HG03432 (cell line): ENCODE data around the gene TRAF1.

Source experiments
- ATAC-seq: cut with Tn5 transposase; IDR thresholded peaks from one replicate; pipeline ENCODE4 v1.9.1; 2021; ENCODE audit warnings: mild to moderate bottlenecking, moderate library complexity; ENCODE audit not compliant: unreplicated experiment

Gene TRAF1

DNA sequence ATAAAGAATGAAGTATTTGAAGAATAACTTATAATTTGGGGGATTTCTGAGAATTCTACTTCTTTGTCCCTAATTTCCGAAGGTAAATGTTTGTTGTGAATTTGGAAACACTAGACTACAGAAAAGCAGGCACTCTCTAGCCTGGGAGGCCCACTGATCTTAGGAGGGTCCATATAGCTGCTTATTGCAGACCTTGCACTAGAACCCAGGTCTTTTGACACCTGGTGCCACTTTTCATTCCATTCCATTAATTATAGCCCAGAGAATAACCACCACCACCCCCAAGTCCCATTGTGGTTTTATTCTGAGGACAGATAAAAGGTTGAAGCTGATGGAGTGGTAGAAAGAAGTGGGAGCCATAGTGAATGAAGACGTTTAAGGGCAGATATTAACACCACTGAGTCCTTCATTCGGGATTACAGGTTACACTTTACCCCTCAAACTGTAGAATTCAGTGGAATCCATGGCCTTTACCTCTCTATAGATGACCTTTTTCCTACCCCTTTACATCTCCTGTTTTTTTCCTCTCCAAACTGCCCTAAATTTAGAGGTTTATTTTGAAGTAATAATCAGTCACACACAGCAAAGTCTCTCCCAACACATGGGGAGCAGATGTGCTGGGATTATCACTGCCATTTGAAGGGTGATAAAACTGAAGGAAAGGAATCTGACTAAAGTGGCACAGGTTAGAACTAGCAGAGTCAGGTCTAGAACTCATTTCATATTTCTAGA is 71.8 kb downstream of the TRAF1 start:
- ATAC-seq, result no peak

DNA sequence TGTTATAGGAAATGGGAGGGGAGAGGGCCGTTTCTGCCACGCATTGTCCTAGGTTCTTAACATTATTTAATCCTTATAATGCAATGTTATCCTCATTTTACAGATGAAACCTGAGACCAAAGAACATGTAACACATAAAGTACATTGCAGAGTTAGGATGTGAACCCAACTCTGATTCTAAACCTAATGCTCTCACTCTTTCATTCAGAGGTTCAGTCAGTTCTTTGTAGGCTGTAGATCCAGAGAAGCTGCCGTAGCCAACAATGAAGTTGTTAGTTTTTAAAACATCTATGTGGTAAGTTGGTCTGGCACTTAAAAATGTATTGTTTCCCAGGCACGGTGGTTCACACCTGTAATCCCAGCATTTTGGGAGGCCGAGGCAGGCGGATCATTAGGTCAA is 73.4 kb downstream of the TRAF1 start:
- no peak for ATAC-seq
